ENCODE data around the gene RPGRIP1L. TPM values are rescaled to one million over a fixed set of nuclear protein-coding genes. Genes with fewer than 3 reads are reported as not detected.

RPGRIP1L gene
- total RNA-seq, 3 donors from 2014 or later (not counting 1 experiment from before 2014, with no cell fraction given), result 2.3 to 3.0 (median 2.6) TPM

GRCh38 chr16:53561101-53561888, 142.4 kb downstream of the RPGRIP1L start:
- DNase-seq, result no peak
- Histone ChIP-seq H3K9me3 (ENCODE audit: control insufficient read depth, insufficient read depth, low read length) (no peaks in the 10 kb centered on the region), H3K4me1 (ENCODE audit: control insufficient read depth, insufficient read depth, low read length) (no peaks in the 10 kb centered on the region), H3K36me3 (ENCODE audit: control insufficient read depth, insufficient read depth, low read length) (no peaks in the 10 kb centered on the region), H3K4me3 (ENCODE audit: low read length) (no peak overlapping the region), H3K27me3 (ENCODE audit: control insufficient read depth, insufficient read depth, low read length) (no peaks in the 10 kb centered on the region), H3K27ac (ENCODE audit: low read length) (no peak overlapping the region)
- 83% methylated on average over 5 of the region's 5 CpGs for WGBS (ENCODE audit: insufficient coverage)
- no peak for TF ChIP-seq CTCF (IDR thresholded peaks at IDR 0.05)
- intact Hi-C loops (cut with micrococcal nuclease), result no loop called here
- H3K36me3 Mint-ChIP-seq, result no peaks in the 10 kb centered on the region
- no peak for ATAC-seq
- H3K4me1 Mint-ChIP-seq, result no peaks in the 10 kb centered on the region
- H3K4me3 Mint-ChIP-seq, result no peak overlapping the region
- no peak overlapping the region for H3K27ac Mint-ChIP-seq
- H3K9me3 Mint-ChIP-seq, result no peaks in the 10 kb centered on the region
- peaks cover 0 to 3% of the 10 kb centered on the region in 2 donors for H3K27me3 Mint-ChIP-seq (ENCODE audit: low read depth in 2 of 2)

GRCh38 chr16:53559270-53559951, 144.2 kb downstream of the RPGRIP1L start:
- no peaks in the 10 kb centered on the region for H3K36me3 ChIP-seq (ENCODE audit: control insufficient read depth, insufficient read depth, low read length)
- no peak for ATAC-seq
- no peaks in the 10 kb centered on the region for H3K4me1 ChIP-seq (ENCODE audit: control insufficient read depth, insufficient read depth, low read length)
- H3K27ac ChIP-seq (ENCODE audit: low read length), result no peak overlapping the region
- no peaks in the 10 kb centered on the region for H3K36me3 Mint-ChIP-seq
- H3K9me3 Mint-ChIP-seq, result no peaks in the 10 kb centered on the region
- no peaks in the 10 kb centered on the region for H3K27me3 ChIP-seq (ENCODE audit: control insufficient read depth, insufficient read depth, low read length)
- H3K4me1 Mint-ChIP-seq, result no peaks in the 10 kb centered on the region
- WGBS (ENCODE audit: insufficient coverage), result 88% methylated on average over 5 of the region's 5 CpGs
- DNase-seq, result no peak
- intact Hi-C loops (cut with micrococcal nuclease), result no loop called here
- no peak overlapping the region for H3K4me3 ChIP-seq (ENCODE audit: low read length)
- no peak overlapping the region for H3K27ac Mint-ChIP-seq
- no peak overlapping the region for H3K4me3 Mint-ChIP-seq
- no peak for TF ChIP-seq CTCF (IDR thresholded peaks at IDR 0.05)
- H3K27me3 Mint-ChIP-seq (ENCODE audit: low read depth in 2 of 2), result peaks cover 0 to 3% of the 10 kb centered on the region in 2 donors
- no peaks in the 10 kb centered on the region for H3K9me3 ChIP-seq (ENCODE audit: control insufficient read depth, insufficient read depth, low read length)

GRCh38 chr16:53558710-53559109, 144.9 kb downstream of the RPGRIP1L start:
- H3K4me3 ChIP-seq (ENCODE audit: low read length), result no peak overlapping the region
- Mint-ChIP-seq H3K4me3 (no peak overlapping the region), H3K27me3 (ENCODE audit: low read depth in 2 of 2) (peaks cover 0 to 3% of the 10 kb centered on the region in 2 donors), H3K27ac (no peak overlapping the region), H3K36me3 (no peaks in the 10 kb centered on the region), H3K9me3 (no peaks in the 10 kb centered on the region), H3K4me1 (no peaks in the 10 kb centered on the region)
- H3K4me1 ChIP-seq (ENCODE audit: control insufficient read depth, insufficient read depth, low read length), result no peaks in the 10 kb centered on the region
- intact Hi-C loops (cut with micrococcal nuclease), result no loop called here
- no peaks in the 10 kb centered on the region for H3K36me3 ChIP-seq (ENCODE audit: control insufficient read depth, insufficient read depth, low read length)
- DNase-seq (no peak), ATAC-seq (no peak)
- 92% methylated on average over 5 of the region's 5 CpGs for WGBS (ENCODE audit: insufficient coverage)
- H3K9me3 ChIP-seq (ENCODE audit: control insufficient read depth, insufficient read depth, low read length), result no peaks in the 10 kb centered on the region
- no peaks in the 10 kb centered on the region for H3K27me3 ChIP-seq (ENCODE audit: control insufficient read depth, insufficient read depth, low read length)
- TF ChIP-seq CTCF (IDR thresholded peaks at IDR 0.05), result no peak
- no peak overlapping the region for H3K27ac ChIP-seq (ENCODE audit: low read length)

Measured in natural killer cell (primary cell).